ENCODE data around the gene FDX2. TPM values are rescaled to one million over a fixed set of nuclear protein-coding genes. Genes with fewer than 3 reads are reported as not detected.

Gene FDX2
- total and polyA plus RNA-seq, 2 of the 13 experiments (the other 11 are each of a cell fraction or from before 2014, with no cell fraction given): 21.0 to 24.7 TPM

- FAIRE-seq: peak; percentile 63
- peak overlapping the region; percentile 41 for H3K27ac ChIP-seq (ENCODE audit: extremely low read length, insufficient read depth, low read length)
- TF ChIP-seq RFXANK (CRISPR knock-in tag; IDR thresholded peaks at IDR 0.05) (peak; percentile 97), MAFF (IDR thresholded peaks at IDR 0.05; ENCODE audit: low read depth, low read length) (0 out of 2 replicates have a peak, but pooled peaks have one; percentile 26), CEBPG (CRISPR knock-in tag; IDR thresholded peaks at IDR 0.05) (peak; percentile 95), FUBP1 (CRISPR knock-in tag; IDR thresholded peaks at IDR 0.05; ENCODE audit: borderline replicate concordance) (no peak), ZBTB33 (CRISPR knock-in tag; IDR thresholded peaks at IDR 0.05) (no peak), XRCC5 (optimal IDR thresholded peaks at IDR 0.05; ENCODE audit: low read length) (peak; percentile 37), NFE2L2 (IDR thresholded peaks at IDR 0.05; ENCODE audit: low read length) (peak; percentile 19; the same call in 1 of the 2 replicates), ZGPAT (CRISPR knock-in tag; IDR thresholded peaks at IDR 0.05) (0 out of 2 replicates have a peak, but pooled peaks have one; percentile 32), ZNF564 (CRISPR knock-in tag; IDR thresholded peaks at IDR 0.05) (no peak), SAP130 (CRISPR knock-in tag; IDR thresholded peaks at IDR 0.05; ENCODE audit: low read depth) (peak; percentile 77), TEF (CRISPR knock-in tag; IDR thresholded peaks at IDR 0.05) (no peak), FOXA3 (CRISPR knock-in tag; IDR thresholded peaks at IDR 0.05) (peak; percentile 68), CREB1 (IDR thresholded peaks at IDR 0.05) (peak; percentile 17; the same call in 1 of the 2 replicates), CREB1 (CRISPR knock-in tag; IDR thresholded peaks at IDR 0.05) (no peak), ZMYM3 (CRISPR knock-in tag; IDR thresholded peaks at IDR 0.05) (no peak)
- TF ChIP-seq, protein P1, sequence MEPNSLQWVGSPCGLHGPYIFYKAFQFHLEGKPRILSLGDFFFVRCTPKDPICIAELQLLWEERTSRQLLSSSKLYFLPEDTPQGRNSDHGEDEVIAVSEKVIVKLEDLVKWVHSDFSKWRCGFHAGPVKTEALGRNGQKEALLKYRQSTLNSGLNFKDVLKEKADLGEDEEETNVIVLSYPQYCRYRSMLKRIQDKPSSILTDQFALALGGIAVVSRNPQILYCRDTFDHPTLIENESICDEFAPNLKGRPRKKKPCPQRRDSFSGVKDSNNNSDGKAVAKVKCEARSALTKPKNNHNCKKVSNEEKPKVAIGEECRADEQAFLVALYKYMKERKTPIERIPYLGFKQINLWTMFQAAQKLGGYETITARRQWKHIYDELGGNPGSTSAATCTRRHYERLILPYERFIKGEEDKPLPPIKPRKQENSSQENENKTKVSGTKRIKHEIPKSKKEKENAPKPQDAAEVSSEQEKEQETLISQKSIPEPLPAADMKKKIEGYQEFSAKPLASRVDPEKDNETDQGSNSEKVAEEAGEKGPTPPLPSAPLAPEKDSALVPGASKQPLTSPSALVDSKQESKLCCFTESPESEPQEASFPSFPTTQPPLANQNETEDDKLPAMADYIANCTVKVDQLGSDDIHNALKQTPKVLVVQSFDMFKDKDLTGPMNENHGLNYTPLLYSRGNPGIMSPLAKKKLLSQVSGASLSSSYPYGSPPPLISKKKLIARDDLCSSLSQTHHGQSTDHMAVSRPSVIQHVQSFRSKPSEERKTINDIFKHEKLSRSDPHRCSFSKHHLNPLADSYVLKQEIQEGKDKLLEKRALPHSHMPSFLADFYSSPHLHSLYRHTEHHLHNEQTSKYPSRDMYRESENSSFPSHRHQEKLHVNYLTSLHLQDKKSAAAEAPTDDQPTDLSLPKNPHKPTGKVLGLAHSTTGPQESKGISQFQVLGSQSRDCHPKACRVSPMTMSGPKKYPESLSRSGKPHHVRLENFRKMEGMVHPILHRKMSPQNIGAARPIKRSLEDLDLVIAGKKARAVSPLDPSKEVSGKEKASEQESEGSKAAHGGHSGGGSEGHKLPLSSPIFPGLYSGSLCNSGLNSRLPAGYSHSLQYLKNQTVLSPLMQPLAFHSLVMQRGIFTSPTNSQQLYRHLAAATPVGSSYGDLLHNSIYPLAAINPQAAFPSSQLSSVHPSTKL (CRISPR knock-in tag; IDR thresholded peaks at IDR 0.05): peak; percentile 55
Observed at GRCh38 chr19:10346509-10346908, 30.7 kb upstream of the FDX2 start.

More at GRCh38 chr19:10346509-10346908, 30.7 kb upstream of the FDX2 start:
- no peaks in the 10 kb centered on the region for H3K79me2 ChIP-seq (ENCODE audit: insufficient read depth, low read length)
- H3K4me2 ChIP-seq (ENCODE audit: low read depth, low read length): peak overlapping the region; percentile 70
- ChIA-PET POLR2A (interaction anchor here (1.0 to 6.5 kb wide), 4 partner anchors 12 to 76 kb away, joined by 3 to 38 read pairs (median 4); partner anchors contain the start of genes ICAM1, ICAM4, RAVER1 and TYK2), CTCF (ENCODE audit: low intra/inter-chr PET ratio, low total read pairs) (no interaction called here)
- no peaks in the 10 kb centered on the region for H4K20me1 ChIP-seq (ENCODE audit: insufficient read depth, low read length)
- 0 out of 2 replicates have a peak overlapping the region, but pooled peaks have one; percentile 0 for H3K9ac ChIP-seq (ENCODE audit: insufficient read depth, low read depth, low read length)
- H3K27me3 ChIP-seq (ENCODE audit: control insufficient read depth in 1 of 2, insufficient read depth in 2 of 2, low read length in 2 of 2): no peaks in the 10 kb centered on the region
- peak; percentile 74 for DNase-seq (ENCODE audit: low spot score)
- H2AFZ ChIP-seq (ENCODE audit: low read length): no peak overlapping the region
- ATAC-seq: peak; percentile 90
- peaks cover 0 to 3% of the 10 kb centered on the region in 2 experiments; a peak in 2 of 5 replicates for H3K36me3 ChIP-seq (replicated peaks in 1 of 2; ENCODE audit: control insufficient read depth in 1 of 2, insufficient read depth in 2 of 2, low read length in 2 of 2)
- intact Hi-C loops (cut with micrococcal nuclease; ENCODE audit: unreplicated experiment) (no loop called here), in situ Hi-C loops (cut with HindIII; ENCODE audit: extremely low pct_ligation_motif_present, low pct_unique_long_range_greater_than_20kb) (no loop called here)
- no TSS peak for BruUV-seq (replicated peaks)
- H3K9me3 ChIP-seq (ENCODE audit: low read length): no peaks in the 10 kb centered on the region
- peaks cover 18% of the 10 kb centered on the region for H3K4me1 ChIP-seq (ENCODE audit: insufficient read depth, low read length)
- peak overlapping the region in 1 of 3 experiments; percentile 31; a peak in 1 of 6 replicates for H3K4me3 ChIP-seq (replicated peaks in 1 of 3; ENCODE audit: insufficient read depth in 1 of 3, low read depth in 2 of 3, low read length in 3 of 3)
- 1% methylated on average over 9 of the region's 10 CpGs for WGBS (ENCODE audit: low lambda C conversion rate)
